ENCODE data around the gene SEC61A2.

Gene SEC61A2

DNA sequence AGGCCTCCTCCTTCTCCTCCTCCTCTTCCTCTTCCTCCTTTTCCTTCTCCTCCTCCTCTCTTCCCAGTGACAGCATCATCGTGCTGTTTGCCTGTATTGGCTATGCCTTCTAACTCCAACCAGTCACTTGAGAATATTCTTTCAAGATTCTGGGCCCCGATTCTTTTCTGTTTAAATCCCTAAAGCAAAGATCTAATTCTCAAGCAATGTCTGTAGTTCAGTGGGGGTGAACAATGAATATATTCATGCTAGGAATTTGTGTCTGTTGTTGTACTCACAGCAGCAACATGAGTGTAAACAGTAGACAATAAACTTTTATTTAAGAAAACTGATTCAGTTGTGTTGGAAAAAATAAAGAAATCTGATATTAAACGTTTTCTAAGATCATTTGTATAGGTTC lies 35.6 kb downstream of the SEC61A2 start:
- TF ChIP-seq TEAD4 (IDR thresholded peaks at IDR 0.05), result no peak
- no peak for TF ChIP-seq TCF12 (IDR thresholded peaks at IDR 0.05; ENCODE audit: low read depth)
- TF ChIP-seq RAD21 (IDR thresholded peaks at IDR 0.05; ENCODE audit: low read depth), result no peak
- no peak for TF ChIP-seq EP300 (IDR thresholded peaks at IDR 0.05; ENCODE audit: borderline replicate concordance)
- no peak for TF ChIP-seq CEBPB (IDR thresholded peaks at IDR 0.05)
- no peak for TF ChIP-seq YY1 (IDR thresholded peaks at IDR 0.05; ENCODE audit: low read depth)
- TF ChIP-seq, protein P1, sequence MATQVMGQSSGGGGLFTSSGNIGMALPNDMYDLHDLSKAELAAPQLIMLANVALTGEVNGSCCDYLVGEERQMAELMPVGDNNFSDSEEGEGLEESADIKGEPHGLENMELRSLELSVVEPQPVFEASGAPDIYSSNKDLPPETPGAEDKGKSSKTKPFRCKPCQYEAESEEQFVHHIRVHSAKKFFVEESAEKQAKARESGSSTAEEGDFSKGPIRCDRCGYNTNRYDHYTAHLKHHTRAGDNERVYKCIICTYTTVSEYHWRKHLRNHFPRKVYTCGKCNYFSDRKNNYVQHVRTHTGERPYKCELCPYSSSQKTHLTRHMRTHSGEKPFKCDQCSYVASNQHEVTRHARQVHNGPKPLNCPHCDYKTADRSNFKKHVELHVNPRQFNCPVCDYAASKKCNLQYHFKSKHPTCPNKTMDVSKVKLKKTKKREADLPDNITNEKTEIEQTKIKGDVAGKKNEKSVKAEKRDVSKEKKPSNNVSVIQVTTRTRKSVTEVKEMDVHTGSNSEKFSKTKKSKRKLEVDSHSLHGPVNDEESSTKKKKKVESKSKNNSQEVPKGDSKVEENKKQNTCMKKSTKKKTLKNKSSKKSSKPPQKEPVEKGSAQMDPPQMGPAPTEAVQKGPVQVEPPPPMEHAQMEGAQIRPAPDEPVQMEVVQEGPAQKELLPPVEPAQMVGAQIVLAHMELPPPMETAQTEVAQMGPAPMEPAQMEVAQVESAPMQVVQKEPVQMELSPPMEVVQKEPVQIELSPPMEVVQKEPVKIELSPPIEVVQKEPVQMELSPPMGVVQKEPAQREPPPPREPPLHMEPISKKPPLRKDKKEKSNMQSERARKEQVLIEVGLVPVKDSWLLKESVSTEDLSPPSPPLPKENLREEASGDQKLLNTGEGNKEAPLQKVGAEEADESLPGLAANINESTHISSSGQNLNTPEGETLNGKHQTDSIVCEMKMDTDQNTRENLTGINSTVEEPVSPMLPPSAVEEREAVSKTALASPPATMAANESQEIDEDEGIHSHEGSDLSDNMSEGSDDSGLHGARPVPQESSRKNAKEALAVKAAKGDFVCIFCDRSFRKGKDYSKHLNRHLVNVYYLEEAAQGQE (IDR thresholded peaks at IDR 0.05; ENCODE audit: low read depth), result no peak
- no peak for TF ChIP-seq CREB1 (IDR thresholded peaks at IDR 0.05; ENCODE audit: low read depth)
- TF ChIP-seq, protein P2, sequence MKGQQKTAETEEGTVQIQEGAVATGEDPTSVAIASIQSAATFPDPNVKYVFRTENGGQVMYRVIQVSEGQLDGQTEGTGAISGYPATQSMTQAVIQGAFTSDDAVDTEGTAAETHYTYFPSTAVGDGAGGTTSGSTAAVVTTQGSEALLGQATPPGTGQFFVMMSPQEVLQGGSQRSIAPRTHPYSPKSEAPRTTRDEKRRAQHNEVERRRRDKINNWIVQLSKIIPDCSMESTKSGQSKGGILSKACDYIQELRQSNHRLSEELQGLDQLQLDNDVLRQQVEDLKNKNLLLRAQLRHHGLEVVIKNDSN (IDR thresholded peaks at IDR 0.05), result no peak
- TF ChIP-seq TAF1 (IDR thresholded peaks at IDR 0.05; ENCODE audit: low read depth), result no peak
- TF ChIP-seq EGR1 (IDR thresholded peaks at IDR 0.05), result no peak
- TF ChIP-seq, protein P3, sequence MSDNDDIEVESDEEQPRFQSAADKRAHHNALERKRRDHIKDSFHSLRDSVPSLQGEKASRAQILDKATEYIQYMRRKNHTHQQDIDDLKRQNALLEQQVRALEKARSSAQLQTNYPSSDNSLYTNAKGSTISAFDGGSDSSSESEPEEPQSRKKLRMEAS (IDR thresholded peaks at IDR 0.05), result no peak
- TF ChIP-seq NFIC (IDR thresholded peaks at IDR 0.05), result no peak
- TF ChIP-seq ZBTB7A (IDR thresholded peaks at IDR 0.05; ENCODE audit: low read depth), result no peak
- TF ChIP-seq FOXM1 (IDR thresholded peaks at IDR 0.05; ENCODE audit: borderline replicate concordance, low read depth), result no peak

DNA sequence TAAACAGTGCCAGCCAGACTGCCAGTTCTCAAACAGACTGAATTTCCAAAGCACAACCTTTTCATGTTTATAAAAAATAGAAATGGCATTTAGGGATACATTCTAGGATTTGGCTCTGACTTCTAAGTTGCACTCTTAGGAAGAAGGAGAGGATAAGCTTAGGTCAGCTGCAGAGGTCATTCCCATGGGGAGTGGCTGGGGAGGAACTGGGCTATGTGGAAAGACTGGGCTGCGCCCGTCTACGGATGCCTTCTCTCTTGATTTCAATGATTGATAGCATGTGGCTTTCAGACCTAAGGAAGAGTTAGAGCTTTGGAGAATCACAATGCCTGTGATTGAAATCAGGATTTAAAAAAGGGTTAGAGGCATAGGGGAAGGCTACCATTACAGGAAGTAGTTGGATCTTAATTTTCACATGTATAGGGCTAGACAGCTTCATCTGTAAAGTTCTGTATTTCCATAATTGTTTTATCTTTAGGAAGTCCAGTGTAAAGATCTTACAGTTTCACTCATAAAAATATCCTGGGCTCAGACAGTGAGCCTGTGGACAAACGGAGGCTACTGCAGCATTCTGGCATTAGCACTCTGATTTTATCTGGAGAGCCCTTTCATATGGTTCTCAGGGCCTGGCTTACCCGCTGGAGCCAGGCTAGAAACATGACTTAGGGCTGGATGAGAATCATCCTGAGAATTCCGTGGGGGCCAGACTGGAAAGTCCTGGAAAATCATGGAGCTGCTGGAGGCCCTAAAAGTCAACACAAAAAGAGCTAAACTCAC lies 36.7 kb downstream of the SEC61A2 start:
- TF ChIP-seq CEBPB (IDR thresholded peaks at IDR 0.05) (no peak), YY1 (IDR thresholded peaks at IDR 0.05; ENCODE audit: low read depth) (no peak), EGR1 (IDR thresholded peaks at IDR 0.05) (no peak), ZBTB7A (IDR thresholded peaks at IDR 0.05; ENCODE audit: low read depth) (no peak), TEAD4 (IDR thresholded peaks at IDR 0.05) (no peak), TCF12 (IDR thresholded peaks at IDR 0.05; ENCODE audit: low read depth) (no peak), EP300 (IDR thresholded peaks at IDR 0.05; ENCODE audit: borderline replicate concordance) (no peak), NFIC (IDR thresholded peaks at IDR 0.05) (no peak), CREB1 (IDR thresholded peaks at IDR 0.05; ENCODE audit: low read depth) (no peak), FOXM1 (IDR thresholded peaks at IDR 0.05; ENCODE audit: borderline replicate concordance, low read depth) (no peak), TAF1 (IDR thresholded peaks at IDR 0.05; ENCODE audit: low read depth) (no peak), RAD21 (IDR thresholded peaks at IDR 0.05; ENCODE audit: low read depth) (no peak)
- TF ChIP-seq, protein P1 (IDR thresholded peaks at IDR 0.05; ENCODE audit: low read depth), result no peak
- TF ChIP-seq, protein P2 (IDR thresholded peaks at IDR 0.05), result no peak
- TF ChIP-seq, protein P3 (IDR thresholded peaks at IDR 0.05), result no peak

DNA sequence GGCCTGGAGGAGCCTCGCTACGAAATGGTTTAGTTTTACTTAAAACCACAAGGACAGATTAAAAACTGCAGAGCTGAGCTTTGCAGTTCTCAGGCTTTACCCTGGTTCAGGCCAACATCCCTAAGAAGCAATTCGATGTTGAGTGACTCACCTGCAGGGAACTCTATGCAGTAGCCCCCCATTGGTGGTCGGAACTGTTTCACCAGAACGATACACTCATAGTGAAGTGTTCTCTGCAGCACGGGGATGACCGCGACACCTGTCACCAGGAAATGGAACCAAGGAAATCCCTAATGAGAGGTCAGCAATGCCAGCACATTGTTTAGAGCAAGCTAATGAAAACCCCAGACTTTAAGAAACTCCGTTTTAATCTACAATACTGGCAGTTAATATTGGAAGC lies 48.2 kb downstream of the SEC61A2 start:
- TF ChIP-seq TEAD4 (IDR thresholded peaks at IDR 0.05) (no peak), FOXM1 (IDR thresholded peaks at IDR 0.05; ENCODE audit: borderline replicate concordance, low read depth) (no peak)
- TF ChIP-seq, protein P1 (IDR thresholded peaks at IDR 0.05; ENCODE audit: low read depth), result no peak

DNA sequence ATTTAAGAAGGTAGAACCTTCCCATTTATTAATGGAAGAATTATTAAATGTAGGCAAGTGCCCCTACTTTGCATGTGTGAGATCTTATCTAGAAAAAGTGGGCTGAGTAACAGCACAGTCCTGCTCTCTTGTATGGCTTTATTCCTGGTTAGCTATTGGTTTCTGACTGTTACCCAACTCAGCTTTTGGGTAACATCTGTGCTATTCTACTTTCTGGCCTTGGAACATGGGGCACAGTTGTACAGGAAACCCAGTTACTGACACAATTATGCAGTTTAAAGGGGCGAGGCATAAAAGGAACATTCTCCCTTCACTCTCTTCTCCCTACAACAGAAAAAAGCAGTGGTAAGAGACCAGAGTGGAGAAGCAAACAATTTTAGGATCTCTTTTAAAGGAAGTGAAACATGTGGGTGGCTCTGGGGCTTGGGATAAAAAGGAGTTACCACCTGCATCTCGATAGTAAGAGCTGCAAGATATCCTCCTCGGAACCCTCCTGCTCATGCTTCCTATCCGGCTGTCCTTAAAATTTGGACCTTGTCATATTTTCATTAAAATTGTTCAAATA lies 50.2 kb downstream of the SEC61A2 start:
- TF ChIP-seq ZBTB7A (IDR thresholded peaks at IDR 0.05; ENCODE audit: low read depth) (no peak), TEAD4 (IDR thresholded peaks at IDR 0.05) (no peak), TCF12 (IDR thresholded peaks at IDR 0.05; ENCODE audit: low read depth) (no peak), CREB1 (IDR thresholded peaks at IDR 0.05; ENCODE audit: low read depth) (no peak), CEBPB (IDR thresholded peaks at IDR 0.05) (no peak), EGR1 (IDR thresholded peaks at IDR 0.05) (no peak), EP300 (IDR thresholded peaks at IDR 0.05; ENCODE audit: borderline replicate concordance) (no peak)
- TF ChIP-seq, protein P1 (IDR thresholded peaks at IDR 0.05; ENCODE audit: low read depth), result no peak
- TF ChIP-seq, protein P2 (IDR thresholded peaks at IDR 0.05), result no peak
- TF ChIP-seq, protein P3 (IDR thresholded peaks at IDR 0.05), result no peak

Data from Ishikawa (cell line).